ENCODE results near the gene CCNQ.
A peak's percentile ranks its signal among the peaks of the same experiment; 100 is the strongest.

Gene CCNQ

DNA sequence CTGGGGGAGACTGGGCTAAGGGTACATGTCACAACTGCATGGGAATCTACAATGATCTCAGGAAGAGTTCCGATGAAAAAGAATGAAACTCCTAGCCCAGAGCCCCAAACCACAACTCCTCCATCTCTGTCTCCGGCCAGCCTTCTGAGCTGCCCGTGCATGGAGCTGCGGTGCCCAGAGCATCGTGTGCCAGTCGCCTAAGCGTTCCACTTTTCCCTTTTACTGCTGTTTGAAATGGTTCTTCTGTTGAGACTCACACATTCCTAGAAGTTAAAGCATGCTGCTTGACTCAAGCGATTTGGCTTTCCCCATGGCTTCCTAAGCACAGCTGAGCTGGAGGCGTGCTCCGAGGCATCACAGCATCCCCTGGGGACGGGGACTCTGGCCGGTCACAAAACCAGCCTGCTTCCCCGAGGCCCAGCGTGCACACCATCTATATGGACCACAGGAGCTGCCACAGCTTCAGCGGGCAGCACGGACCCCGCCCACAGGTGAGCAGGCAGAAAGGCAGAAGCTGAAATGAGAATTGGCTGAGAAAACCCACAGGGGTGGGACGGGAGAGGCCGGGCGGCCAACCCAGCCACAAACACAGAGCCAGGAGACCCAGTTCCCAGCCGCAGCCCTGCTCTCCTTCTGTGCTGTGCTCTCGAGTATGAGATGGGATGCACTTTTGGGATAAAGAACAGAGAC, 5.0 kb downstream of the CCNQ start:
- DNase-seq: no peak

DNA sequence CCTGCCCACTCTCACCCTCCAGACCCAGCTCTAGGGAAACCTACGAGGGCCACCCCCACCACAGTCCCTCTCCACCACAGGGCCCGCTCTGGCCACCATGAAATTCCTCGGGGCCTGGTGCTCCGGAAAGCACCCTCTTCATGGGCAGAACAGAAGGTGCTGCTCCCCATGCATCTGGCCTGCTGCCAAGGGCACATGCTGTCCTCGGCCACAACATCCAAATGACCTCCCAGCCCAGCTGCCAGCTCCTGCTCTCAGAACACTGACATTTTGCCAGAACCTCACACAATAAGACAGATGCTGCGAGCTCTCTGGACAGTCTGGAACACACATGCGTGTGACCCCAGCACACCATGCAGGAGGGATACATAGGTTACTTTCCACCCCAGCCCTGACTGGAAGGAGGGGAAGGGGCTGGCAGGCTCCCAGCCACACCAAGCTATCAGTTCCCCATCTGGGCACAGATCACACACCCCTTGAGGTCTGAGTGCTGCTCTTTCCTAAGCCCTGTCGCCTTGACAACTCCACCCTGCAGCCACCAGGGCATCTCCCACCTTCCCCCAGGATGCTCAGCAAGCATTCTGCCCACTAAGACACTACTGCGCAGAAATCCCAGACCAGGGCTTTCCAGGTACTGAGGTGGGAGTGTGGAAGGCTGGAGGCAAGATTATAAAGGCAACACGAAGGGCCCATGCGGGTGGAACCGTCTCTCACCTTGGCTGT, 5.8 kb downstream of the CCNQ start:
- DNase-seq: no peak

GRCh38 chrX:153592091-153592833, 6.7 kb downstream of the CCNQ start:
- DNase-seq: no peak

DNA sequence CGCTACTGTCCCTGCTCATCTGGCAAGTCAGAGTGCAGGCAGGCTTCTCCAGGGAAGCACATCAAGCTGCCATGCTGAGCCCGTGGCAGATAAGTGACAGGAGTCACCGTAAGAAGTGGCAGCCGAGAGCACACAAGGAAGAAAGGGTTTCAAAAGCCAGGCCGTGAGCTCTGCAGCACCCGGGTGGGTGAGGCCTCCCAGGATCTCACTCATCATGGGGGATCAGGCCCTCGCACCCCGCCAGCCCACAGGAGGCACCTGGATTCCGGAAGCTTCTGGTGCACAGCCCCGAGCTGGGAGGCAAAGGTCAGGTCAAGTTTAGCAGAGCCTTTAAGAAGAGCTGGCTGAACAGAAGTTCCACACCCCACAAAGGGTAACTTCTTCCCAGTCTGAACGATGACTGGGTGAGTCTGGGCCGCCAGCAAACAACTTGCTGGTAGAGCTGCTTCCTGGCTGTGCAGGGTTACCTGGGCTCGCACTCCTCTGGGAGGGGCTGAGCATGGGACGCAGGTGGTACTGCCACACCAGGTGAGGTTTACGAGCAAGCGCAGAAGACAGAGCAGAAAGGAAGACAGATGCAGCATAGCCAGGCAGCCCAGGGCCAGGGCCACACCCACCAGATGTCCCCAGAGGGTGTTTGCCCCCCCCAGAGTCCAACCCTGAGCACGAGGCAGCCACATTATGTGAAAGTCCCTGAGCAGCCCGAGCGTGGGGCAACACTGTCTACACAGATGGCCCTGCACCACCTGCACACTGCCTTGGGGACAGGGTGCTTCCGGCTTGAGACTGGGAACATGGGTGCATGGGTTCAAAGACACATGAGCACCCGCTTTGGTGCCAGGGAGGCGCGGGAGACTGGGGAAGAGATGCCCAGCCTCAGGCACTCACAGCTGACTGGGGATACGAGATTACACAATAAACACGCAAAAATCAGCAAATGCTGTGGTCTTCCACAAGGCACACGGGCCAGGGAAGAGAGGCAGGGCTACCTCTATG, 7.7 kb downstream of the CCNQ start:
- DNase-seq: no peak

- DNase-seq: no peak
Measured at GRCh38 chrX:153588782-153589446, 10.0 kb downstream of the CCNQ start.

GRCh38 chrX:153588021-153588781, 10.7 kb downstream of the CCNQ start:
- DNase-seq: no peak

DNA sequence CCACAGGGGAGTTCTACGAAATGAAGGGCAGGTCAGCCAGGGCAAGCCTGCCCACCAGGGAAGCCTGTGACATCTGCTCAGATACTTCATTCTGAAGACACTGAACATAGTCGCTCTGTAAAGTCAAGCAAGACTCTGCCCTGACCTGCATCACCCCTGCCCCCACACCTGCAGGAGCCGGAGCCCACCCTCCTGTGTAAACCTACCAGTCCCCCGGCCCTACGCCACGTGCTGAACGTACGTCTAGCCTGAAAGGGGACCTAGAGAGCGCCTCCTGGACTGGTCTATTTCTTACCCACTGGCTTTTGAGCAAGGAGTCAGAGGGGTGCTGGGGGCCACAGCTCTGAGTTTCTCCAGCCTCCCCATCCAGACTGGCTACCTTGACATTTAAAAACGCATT, 11.6 kb downstream of the CCNQ start:
- DNase-seq: no peak

GRCh38 chrX:153585827-153586226, 13.1 kb downstream of the CCNQ start:
- no peak for DNase-seq

GRCh38 chrX:153583433-153583832, 15.5 kb downstream of the CCNQ start:
- no peak for DNase-seq

DNA sequence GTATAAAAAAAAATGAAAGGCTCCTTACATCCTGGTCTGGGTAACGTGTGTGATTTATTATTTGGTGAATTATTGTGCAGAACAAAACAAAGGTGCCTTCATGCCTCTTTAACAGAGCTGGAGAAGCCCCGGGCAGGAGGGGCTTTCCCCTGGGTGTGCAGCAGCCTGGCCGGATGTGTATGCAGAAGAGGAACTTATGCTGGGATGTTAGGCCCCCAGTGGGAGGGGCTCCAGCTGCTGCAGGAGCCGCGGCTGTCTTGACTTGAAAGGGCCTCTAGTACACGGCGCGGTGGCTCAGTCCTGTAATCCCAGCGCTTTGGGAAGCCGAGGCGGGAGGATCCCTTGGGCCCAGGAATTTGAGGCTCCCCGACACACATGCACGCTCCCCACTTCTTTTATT, 16.0 kb downstream of the CCNQ start:
- peak; percentile 54 for DNase-seq

DNA sequence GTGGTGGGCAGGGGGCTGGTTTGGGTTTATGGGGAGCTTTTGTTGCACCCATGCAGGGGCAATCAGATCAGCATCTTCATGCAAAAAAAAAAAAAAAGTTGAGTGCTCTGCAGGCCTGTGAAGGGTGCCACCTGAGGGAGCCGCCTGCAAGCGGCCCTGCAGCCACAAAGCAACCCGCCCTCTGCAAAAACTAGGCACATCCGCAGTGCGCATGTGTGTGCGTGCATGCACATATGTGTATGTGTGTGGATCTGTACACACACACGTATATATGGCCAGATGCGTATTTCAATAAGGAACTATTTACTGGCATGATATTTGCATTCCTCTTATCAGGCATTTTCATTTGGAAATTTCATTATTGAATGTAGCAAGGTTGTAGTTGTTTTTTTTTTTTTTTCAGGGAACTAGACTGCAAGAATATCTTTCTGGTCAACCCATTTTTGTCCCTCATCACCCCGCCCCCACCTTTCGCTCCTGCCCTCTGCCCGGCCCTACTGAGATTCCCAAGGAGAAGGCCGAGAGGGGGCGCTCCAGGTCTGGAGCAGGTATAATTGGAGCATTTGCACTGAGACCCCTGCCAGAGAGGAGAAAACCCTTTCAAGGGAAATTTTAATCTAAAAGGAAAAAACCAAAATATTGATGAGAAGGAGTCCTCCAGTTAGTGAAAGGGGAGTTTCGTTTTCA, 18.1 kb downstream of the CCNQ start:
- DNase-seq: no peak

GRCh38 chrX:153578889-153579288, 20.1 kb downstream of the CCNQ start:
- no peak for DNase-seq

GRCh38 chrX:153578200-153578835, 20.6 kb downstream of the CCNQ start:
- DNase-seq: no peak

GRCh38 chrX:153576961-153577360, 22.0 kb downstream of the CCNQ start:
- DNase-seq: no peak

GRCh38 chrX:153576239-153576870, 22.6 kb downstream of the CCNQ start:
- DNase-seq: no peak

GRCh38 chrX:153573984-153574383, 25.0 kb downstream of the CCNQ start:
- no peak for DNase-seq

DNA sequence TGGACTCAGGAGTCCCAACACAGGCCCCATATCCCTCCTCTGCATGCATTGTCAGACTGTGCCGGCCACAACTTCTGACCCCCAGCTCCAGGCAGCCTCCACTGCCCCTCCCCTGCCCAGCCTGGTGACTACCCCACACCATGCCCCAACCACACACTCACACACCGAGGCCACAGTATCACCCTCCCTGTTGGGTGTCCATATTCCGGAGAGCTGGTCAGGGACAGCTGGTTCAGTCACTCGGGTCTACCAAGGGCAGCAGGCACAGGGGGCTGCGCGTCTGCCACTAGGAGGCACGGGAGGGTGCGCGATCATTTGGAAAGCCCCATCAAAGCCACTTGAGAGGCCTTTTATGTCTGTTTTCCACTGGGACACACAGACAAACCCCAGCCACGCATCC, 26.3 kb downstream of the CCNQ start:
- no peak for DNase-seq

DNA sequence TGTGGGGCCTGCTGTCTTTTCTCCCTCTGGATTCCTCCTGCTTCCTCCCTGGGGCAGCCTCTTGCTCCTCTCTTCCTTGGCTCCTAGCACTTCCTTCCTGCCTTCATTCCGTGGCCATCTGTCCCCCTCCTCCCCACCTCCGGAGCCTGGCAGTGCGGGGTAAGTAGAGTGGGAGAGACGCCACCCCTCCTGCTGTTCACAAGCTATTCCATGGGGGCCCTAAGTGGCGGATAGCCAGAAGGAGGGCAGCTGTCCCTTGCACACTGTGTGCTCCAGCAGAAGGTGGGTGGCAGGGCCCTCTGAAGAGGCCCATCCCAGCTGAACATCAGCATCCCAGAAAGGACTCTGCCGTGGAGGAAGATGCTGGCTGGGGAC, 27.4 kb downstream of the CCNQ start:
- no peak for DNase-seq

GRCh38 chrX:153569475-153569874, 29.5 kb downstream of the CCNQ start:
- no peak for DNase-seq
